H1 (cell line): ENCODE results near the gene RERG. TPM values are rescaled to one million over a fixed set of nuclear protein-coding genes. Genes with fewer than 3 reads are reported as not detected.

Experiments used
- CTCF ChIA-PET: fragments of 300-600 bp; sonication (Branson Sonifier 250); formaldehyde crosslinking; loops from one replicate; lab custom pipeline; 2021; ENCODE audit not compliant: partially characterized antibody; lab: Charles Lee
- POLR2A ChIA-PET: fragments of 300-600 bp; sonication (Branson Sonifier 250); formaldehyde crosslinking; loops from one replicate; lab custom pipeline; 2021; ENCODE audit warnings: inconsistent platforms; ENCODE audit not compliant: partially characterized antibody; lab: Charles Lee
- DNase-seq, 2 experiments: peaks; one replicate each; pipeline versions ENCODE4 v3.0.0 to v3.0.0-alpha.2; 2010 to 2022; ENCODE audit warnings: low spot score in 2 of 2, low read depth in 1 of 2, mixed read lengths in 1 of 2
- FAIRE-seq: peaks from 2 replicates; lab custom pipeline; 2011; peaks lifted over from hg19 to GRCh38; lab: Jason Lieb, UNC
- H2AFZ ChIP-seq: 2 replicates; pipeline ENCODE4 v1.8.1; 2012; ENCODE audit warnings: low read length, inconsistent platforms
- H2AK5ac ChIP-seq: 2 replicates; pipeline ENCODE4 v1.6.1; 2013; ENCODE audit warnings: low read depth, low read length
- H2BK120ac ChIP-seq: replicated peaks from 2 replicates; pipeline ENCODE3; 2013; ENCODE audit warnings: low read depth, low read length, inconsistent platforms
- H2BK12ac ChIP-seq: 2 replicates; pipeline ENCODE4 v1.6.1; 2013; ENCODE audit warnings: low read depth, low read length
- H2BK15ac ChIP-seq: 2 replicates; pipeline ENCODE4 v1.6.1; 2013; ENCODE audit warnings: low read length
- H2BK20ac ChIP-seq: 2 replicates; pipeline ENCODE4 v1.6.1; 2013; ENCODE audit warnings: low read length
- H2BK5ac ChIP-seq: 2 replicates; pipeline ENCODE4 v1.6.1; 2013; ENCODE audit warnings: low read depth, low read length
- H3K14ac ChIP-seq: 2 replicates; pipeline ENCODE4 v1.6.1; 2013; ENCODE audit warnings: inconsistent platforms; ENCODE audit not compliant: insufficient read length
- H3K18ac ChIP-seq: 2 replicates; pipeline ENCODE4 v1.6.1; 2013; ENCODE audit warnings: low read length; ENCODE audit errors: extremely low read depth
- H3K23ac ChIP-seq: 2 replicates; pipeline ENCODE4 v1.6.1; 2013; ENCODE audit warnings: inconsistent platforms; ENCODE audit not compliant: insufficient read length
- H3K23me2 ChIP-seq: 2 replicates; pipeline ENCODE4 v1.6.1; 2013; ENCODE audit warnings: low read depth, low read length
- H3K27ac ChIP-seq: 2 replicates; pipeline ENCODE4 v1.6.1; 2011; ENCODE audit warnings: low read depth, low read length, inconsistent platforms
- H3K27me3 ChIP-seq, 4 experiments: replicated peaks in 1 of 4; 1 replicate in 1 of 4; 2 replicates in 3 of 4; pipeline versions ENCODE4 v1.6.1 to v1.8.1; 2011 to 2013; ENCODE audit warnings: low read length in 3 of 4, mild to moderate bottlenecking in 3 of 4, inconsistent platforms in 2 of 4, mixed read lengths in 2 of 4, moderate library complexity in 1 of 4; ENCODE audit not compliant: control insufficient read depth in 3 of 4, insufficient read depth in 3 of 4; ENCODE audit errors: extremely low read depth in 1 of 4
- H3K36me3 ChIP-seq, 4 experiments: 2 replicates each; pipeline versions ENCODE4 v1.6.1 to v1.8.1; 2011 to 2013; ENCODE audit warnings: mild to moderate bottlenecking in 4 of 4, low read length in 3 of 4, moderate library complexity in 2 of 4, control low read depth in 1 of 4, inconsistent platforms in 1 of 4; ENCODE audit not compliant: insufficient read depth in 4 of 4, control insufficient read depth in 2 of 4
- H3K4ac ChIP-seq: replicated peaks from 2 replicates; pipeline ENCODE3; 2013; ENCODE audit warnings: low read length, low read depth, mixed read lengths, inconsistent platforms; ENCODE audit not compliant: insufficient read length
- H3K4me1 ChIP-seq, 4 experiments: replicated peaks in 1 of 4; 1 replicate in 1 of 4; 2 replicates in 3 of 4; pipeline versions ENCODE4 v1.6.1 to v1.8.1; 2011 to 2013; ENCODE audit warnings: low read length in 3 of 4, inconsistent platforms in 2 of 4, mixed read lengths in 1 of 4; ENCODE audit not compliant: insufficient read depth in 4 of 4, control insufficient read depth in 3 of 4
- H3K4me2 ChIP-seq, 2 experiments: 2 replicates each; pipeline versions ENCODE4 v1.6.1 to v1.8.1; 2011 to 2013; ENCODE audit warnings: low read depth in 2 of 2, low read length in 2 of 2, control low read depth in 1 of 2, inconsistent platforms in 1 of 2, mild to moderate bottlenecking in 1 of 2; ENCODE audit not compliant: insufficient read depth in 1 of 2
- H3K4me3 ChIP-seq, 4 experiments: fragments of 200-600, 300-600 bp in 1 of 4; sonication (generic), shearing (Covaris generic), sonication (Bioruptor Twin) in 1 of 4; 2 replicates each; pipeline versions ENCODE4 v1.5.1 to v1.8.1; 2011 to 2016; ENCODE audit warnings: low read length in 4 of 4, low read depth in 3 of 4, control low read depth in 2 of 4, inconsistent platforms in 2 of 4, mild to moderate bottlenecking in 2 of 4, mixed read lengths in 1 of 4, moderate library complexity in 1 of 4; ENCODE audit not compliant: insufficient read depth in 2 of 4; ENCODE audit errors: extremely low read depth in 1 of 4
- H3K56ac ChIP-seq: replicated peaks from 2 replicates; pipeline ENCODE3; 2013; ENCODE audit warnings: low read depth, mild to moderate bottlenecking, mixed read lengths, low read length, inconsistent platforms; ENCODE audit not compliant: insufficient read length
- H3K79me1 ChIP-seq: 2 replicates; pipeline ENCODE4 v1.6.1; 2013; ENCODE audit warnings: low read depth, low read length, control low read depth
- H3K79me2 ChIP-seq, 2 experiments: 2 replicates each; pipeline versions ENCODE4 v1.6.1 to v1.8.1; 2012 to 2013; ENCODE audit warnings: low read length in 2 of 2, mild to moderate bottlenecking in 2 of 2, inconsistent platforms in 1 of 2; ENCODE audit not compliant: insufficient read depth in 2 of 2, control insufficient read depth in 1 of 2
- H3K9ac ChIP-seq, 4 experiments: replicated peaks in 1 of 4; 1 replicate in 1 of 4; 2 replicates in 3 of 4; pipeline versions ENCODE4 v1.6.1 to v1.8.1; 2011 to 2013; ENCODE audit warnings: low read depth in 3 of 4, low read length in 3 of 4, control low read depth in 2 of 4, mild to moderate bottlenecking in 2 of 4, moderate library complexity in 2 of 4, inconsistent platforms in 1 of 4; ENCODE audit errors: extremely low read depth in 1 of 4
- H3K9me3 ChIP-seq, 2 experiments: 2 replicates each; pipeline versions ENCODE4 v1.6.1 to v1.8.1; 2012 to 2013; ENCODE audit warnings: mild to moderate bottlenecking in 2 of 2, moderate library complexity in 2 of 2, control low read depth in 1 of 2, inconsistent platforms in 1 of 2, low read depth in 1 of 2, low read length in 1 of 2, mixed read lengths in 1 of 2; ENCODE audit not compliant: insufficient read depth in 2 of 2
- H4K20me1 ChIP-seq, 2 experiments: replicated peaks in 1 of 2; 2 replicates each; pipeline versions ENCODE3 to v1.8.1; 2011 to 2013; ENCODE audit warnings: inconsistent platforms in 2 of 2, low read length in 2 of 2, mild to moderate bottlenecking in 1 of 2; ENCODE audit not compliant: insufficient read depth in 2 of 2, control insufficient read depth in 1 of 2
- H4K5ac ChIP-seq: 2 replicates; pipeline ENCODE4 v1.6.1; 2013; ENCODE audit warnings: low read length, low read depth, mixed read lengths, inconsistent platforms; ENCODE audit not compliant: insufficient read length
- H4K8ac ChIP-seq: 2 replicates; pipeline ENCODE4 v1.8.0; 2013; ENCODE audit warnings: mild to moderate bottlenecking, moderate library complexity, low read length, inconsistent platforms; ENCODE audit not compliant: insufficient read depth; ENCODE audit errors: extremely low read depth
- H4K91ac ChIP-seq: replicated peaks from 2 replicates; pipeline ENCODE3; 2013; ENCODE audit warnings: low read length, mixed read lengths, inconsistent platforms; ENCODE audit not compliant: insufficient read length
- CBX8 ChIP-seq: fragments of 300-800, 300-1000 bp; sonication (generic); IDR thresholded peaks from 2 replicates; pipeline ENCODE4 v1.7.1; 2016; ENCODE audit warnings: low read depth, low read length, borderline replicate concordance
- CEBPB ChIP-seq: IDR thresholded peaks from 2 replicates; pipeline ENCODE4 v1.6.1; 2012; ENCODE audit warnings: low read depth, low read length
- CREB1 ChIP-seq: IDR thresholded peaks from 2 replicates; pipeline ENCODE4 v1.6.1; 2012; ENCODE audit warnings: inconsistent platforms
- EZH2 ChIP-seq: fragments of 200-600 bp; sonication (generic); IDR thresholded peaks from 2 replicates; pipeline ENCODE4 v1.7.1; 2012; ENCODE audit warnings: low read depth, mild to moderate bottlenecking, moderate library complexity, low read length, inconsistent platforms; ENCODE audit not compliant: severe bottlenecking
- HDAC6 ChIP-seq: IDR thresholded peaks from one replicate; pipeline ENCODE4 v1.7.1; 2012; ENCODE audit warnings: low read depth, mild to moderate bottlenecking, inconsistent platforms, low read length, moderate library complexity
- JUND ChIP-seq: IDR thresholded peaks from 2 replicates; pipeline ENCODE4 v1.6.1; 2011; ENCODE audit warnings: mild to moderate bottlenecking, improper control_type of control experiment, low read length
- MAX ChIP-seq: IDR thresholded peaks from 2 replicates; pipeline ENCODE4 v1.6.1; 2012; ENCODE audit warnings: inconsistent platforms
- NANOG ChIP-seq: IDR thresholded peaks from 2 replicates; pipeline ENCODE4 v1.6.1; 2011; ENCODE audit warnings: low read length, low read depth, mild to moderate bottlenecking, inconsistent platforms; ENCODE audit not compliant: insufficient read depth, poor library complexity, severe bottlenecking
- NRF1 ChIP-seq: IDR thresholded peaks from 2 replicates; pipeline ENCODE4 v1.6.1; 2011; ENCODE audit warnings: mild to moderate bottlenecking, low read depth, low read length, improper control_type of control experiment
- POLR2A ChIP-seq, 2 experiments: IDR thresholded peaks; 1 replicate in 1 of 2; 2 replicates in 1 of 2; pipeline ENCODE4 v1.6.1; 2011; ENCODE audit warnings: low read depth in 2 of 2, low read length in 2 of 2, mild to moderate bottlenecking in 2 of 2; ENCODE audit errors: control extremely low read depth in 1 of 2
- RFX5 ChIP-seq: IDR thresholded peaks from 2 replicates; pipeline ENCODE4 v1.6.1; 2011; ENCODE audit warnings: low read depth, low read length, improper control_type of control experiment, borderline replicate concordance
- RXRA ChIP-seq: IDR thresholded peaks from 2 replicates; pipeline ENCODE4 v1.6.1; 2011; ENCODE audit warnings: low read depth, mild to moderate bottlenecking, low read length, moderate library complexity; ENCODE audit not compliant: insufficient read depth
- SIRT6 ChIP-seq: IDR thresholded peaks from one replicate; pipeline ENCODE4 v1.7.1; 2012; ENCODE audit warnings: low read length, inconsistent platforms
- SIX5 ChIP-seq: IDR thresholded peaks from 2 replicates; pipeline ENCODE4 v1.6.1; 2011; ENCODE audit warnings: mild to moderate bottlenecking, low read depth, low read length
- SP1 ChIP-seq: IDR thresholded peaks from 2 replicates; pipeline ENCODE4 v1.6.1; 2011; ENCODE audit warnings: low read depth, low read length
- SRF ChIP-seq: IDR thresholded peaks from 2 replicates; pipeline ENCODE4 v1.6.1; 2011; ENCODE audit warnings: mild to moderate bottlenecking, low read depth, low read length, moderate library complexity
- TEAD4 ChIP-seq: IDR thresholded peaks from 2 replicates; pipeline ENCODE4 v1.6.1; 2012; ENCODE audit warnings: low read depth, low read length, inconsistent platforms, mixed read lengths
- polyA plus RNA-seq, 7 experiments: library from polyadenylated mRNA; depleted of rRNA in 3 of 7; stranded (reverse) in 5 of 7; unstranded in 2 of 7; fragments of >200 nt in 5 of 7; fragments of 200-250 nt in 2 of 7; gene quantifications; 1 replicate in 5 of 7; 2 replicates in 1 of 7; 4 replicates in 1 of 7; pipeline versions ENCODE4 v1.2.1 to v1.2.3, GENCODE V29; 2011 to 2013; ENCODE audit warnings: missing spikeins in 2 of 7, mixed read lengths in 2 of 7
- total RNA-seq: library from RNA; stranded (reverse); fragmentation: NEBNext Ultra II Directional; extraction: Animal tissue kit (Norgen Biotek cat#: 25700); gene quantifications from 2 replicates; pipeline ENCODE4 v1.2.1, GENCODE V29; 2021

RERG gene
- total and polyA plus RNA-seq, 2 of the 8 experiments (the other 6 are each of a cell fraction or from before 2014, with no cell fraction given): 0.12 to 0.86 TPM

DNA sequence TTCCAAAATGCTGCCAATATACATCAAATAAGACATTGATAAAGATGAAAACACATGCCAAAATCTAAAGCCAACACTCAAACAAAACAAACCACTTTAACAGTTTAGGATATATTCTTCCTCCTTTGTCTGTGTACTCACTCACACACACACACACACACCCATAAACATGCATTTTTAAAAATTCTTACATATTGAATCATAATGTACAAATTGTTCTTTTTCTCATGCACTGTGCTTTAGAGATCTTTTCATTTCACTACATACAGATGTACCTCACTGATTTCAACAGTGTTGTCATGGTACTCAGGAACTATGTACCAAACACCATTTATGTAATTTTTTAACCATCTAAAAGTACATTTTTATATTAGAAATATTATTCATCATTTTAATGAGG is 9.5 kb upstream of the RERG start:
- Histone ChIP-seq H3K4me2 (no peak overlapping the region), H3K14ac (no peak overlapping the region), H3K79me2 (no peaks in the 10 kb centered on the region), H3K4me3 (no peak overlapping the region), H2BK15ac (no peak overlapping the region), H3K27ac (no peak overlapping the region), H2AFZ (no peak overlapping the region), H3K23me2 (no peaks in the 10 kb centered on the region), H2BK12ac (no peak overlapping the region), H3K4me1 (no peaks in the 10 kb centered on the region), H4K20me1 (no peaks in the 10 kb centered on the region), H3K23ac (no peak overlapping the region), H3K9me3 (no peaks in the 10 kb centered on the region), H3K27me3 (no peaks in the 10 kb centered on the region), H3K9ac (no peak overlapping the region), H4K91ac (no peak overlapping the region), H3K79me1 (no peaks in the 10 kb centered on the region), H3K18ac (no peak overlapping the region), H2BK20ac (no peak overlapping the region), H4K8ac (no peak overlapping the region), H4K5ac (no peak overlapping the region), H2BK120ac (no peak overlapping the region), H2AK5ac (no peak overlapping the region), H3K36me3 (no peaks in the 10 kb centered on the region), H3K4ac (no peak overlapping the region), H2BK5ac (no peak overlapping the region), H3K56ac (no peak overlapping the region)
- CTCF ChIA-PET: interaction anchor here (0.9 to 5.3 kb wide), 6 partner anchors 10 to 293 kb away, joined by 3 to 42 read pairs (median 4); partner anchors contain the start of gene RERG
- POLR2A ChIA-PET: no interaction called here
- FAIRE-seq (no peak), DNase-seq (no peak)
- TF ChIP-seq NANOG: no peak
- no peak for TF ChIP-seq SRF
- TF ChIP-seq CBX8: no peak
- no peak for TF ChIP-seq MAX
- no peak for TF ChIP-seq SIRT6
- TF ChIP-seq JUND: no peak
- no peak for TF ChIP-seq RFX5
- no peak for TF ChIP-seq NRF1
- no peak for TF ChIP-seq SP1
- no peak for TF ChIP-seq CEBPB
- TF ChIP-seq HDAC6: no peak
- TF ChIP-seq TEAD4: no peak
- TF ChIP-seq CREB1: no peak
- TF ChIP-seq POLR2A (IDR thresholded peaks at IDR 0.05; ENCODE audit: control extremely low read depth in 1 of 2, low read depth in 2 of 2, low read length in 2 of 2): no peak
- no peak for TF ChIP-seq EZH2
- no peak for TF ChIP-seq RXRA
- TF ChIP-seq SIX5: no peak
